BJ (cell line): ENCODE results near the gene SMARCE1. TPM values are rescaled to one million over a fixed set of nuclear protein-coding genes. Genes with fewer than 3 reads are reported as not detected.

Experiments used
- CTCF ChIA-PET: fragments of 350-600 bp; formaldehyde crosslinking; extraction: SDS; loops from one replicate; lab custom pipeline; 2021; ENCODE audit warnings: antibody characterized with exemption, inconsistent platforms; lab: Yijun Ruan, JAX
- POLR2A ChIA-PET: fragments of 300-600 bp; sonication (Branson Sonifier 250); formaldehyde crosslinking; extraction: SDS; loops from one replicate; lab custom pipeline; 2021; ENCODE audit warnings: antibody characterized with exemption; lab: Charles Lee
- DNase-seq: peaks from one replicate; pipeline ENCODE4 v3.0.0-alpha.2; 2011; ENCODE audit warnings: low read depth
- H3K27me3 ChIP-seq: 2 replicates; pipeline ENCODE4 v1.6.0; 2011; ENCODE audit warnings: low read length; ENCODE audit not compliant: control insufficient read depth, insufficient read depth
- H3K36me3 ChIP-seq: 2 replicates; pipeline ENCODE4 v1.5.1; 2011; ENCODE audit warnings: low read length; ENCODE audit not compliant: control insufficient read depth, insufficient read depth
- H3K4me3 ChIP-seq: 2 replicates; pipeline ENCODE4 v1.5.1; 2011; ENCODE audit warnings: low read depth, mild to moderate bottlenecking, control low read depth, low read length
- CTCF ChIP-seq: IDR thresholded peaks from 2 replicates; pipeline ENCODE4 v1.5.1; 2011; ENCODE audit warnings: low read depth, mild to moderate bottlenecking, control low read depth, inconsistent platforms, low read length, moderate library complexity; ENCODE audit not compliant: insufficient read depth
- polyA plus RNA-seq: library from polyadenylated mRNA; depleted of rRNA; stranded (reverse); fragments of >200 nt; gene quantifications from 2 replicates; pipeline ENCODE4 v1.2.3, GENCODE V29; 2011

SMARCE1 gene
- polyA plus RNA-seq, 1 experiment, result 54.6 TPM

GRCh38 chr17:40582328-40582901 lies 65.2 kb downstream of the SMARCE1 start:
- ChIA-PET POLR2A (no interaction called here), CTCF (no interaction called here)
- H3K4me3 ChIP-seq, result no peak overlapping the region
- TF ChIP-seq CTCF, result no peak
- DNase-seq, result no peak
- H3K27me3 ChIP-seq, result peaks cover 5% of the 10 kb centered on the region; the same call in 1 of the 2 replicates
- H3K36me3 ChIP-seq, result no peaks in the 10 kb centered on the region

GRCh38 chr17:40580140-40580539 lies 67.5 kb downstream of the SMARCE1 start:
- Histone ChIP-seq H3K36me3 (no peaks in the 10 kb centered on the region), H3K4me3 (no peak overlapping the region), H3K27me3 (peaks cover 5% of the 10 kb centered on the region; the same call in 1 of the 2 replicates)
- no peak for DNase-seq
- TF ChIP-seq CTCF, result no peak
- ChIA-PET POLR2A (no interaction called here), CTCF (no interaction called here)

- no peak for TF ChIP-seq CTCF
- no peaks in the 10 kb centered on the region for H3K36me3 ChIP-seq
- H3K4me3 ChIP-seq, result no peak overlapping the region
- no peak for DNase-seq
- ChIA-PET POLR2A (no interaction called here), CTCF (no interaction called here)
- peaks cover 5% of the 10 kb centered on the region; the same call in 1 of the 2 replicates for H3K27me3 ChIP-seq
Measured at GRCh38 chr17:40579471-40579870, 68.1 kb downstream of the SMARCE1 start.

GRCh38 chr17:40577611-40578065 lies 70.0 kb downstream of the SMARCE1 start:
- DNase-seq, result no peak
- CTCF ChIA-PET, result interaction anchor here (0.7 to 1.5 kb wide), 3 partner anchors 9 to 215 kb away, joined by 3 to 5 read pairs (median 4); no protein-coding TSS in a partner anchor
- POLR2A ChIA-PET, result no interaction called here

More at GRCh38 chr17:40577611-40578065, 70.0 kb downstream of the SMARCE1 start:
- no peak overlapping the region for H3K4me3 ChIP-seq
- H3K27me3 ChIP-seq, result peaks cover 5% of the 10 kb centered on the region; the same call in 1 of the 2 replicates
- H3K36me3 ChIP-seq, result no peaks in the 10 kb centered on the region
- no peak for TF ChIP-seq CTCF
